GM13976 (cell line): Measurements from ENCODE around the gene PBX1.

Experiments used
- DNase-seq: peaks from one replicate; pipeline ENCODE4 v3.0.0; 2012; ENCODE audit warnings: low spot score
- CTCF ChIP-seq: IDR thresholded peaks from 2 replicates; pipeline ENCODE4 v1.5.1; 2012; ENCODE audit warnings: borderline replicate concordance, mild to moderate bottlenecking; ENCODE audit not compliant: insufficient read depth; ENCODE audit errors: extremely low read depth, missing control alignments, control extremely low read depth
- in situ Hi-C: fragments of 300-500 bp; cut with MboI; formaldehyde crosslinking; loops from one replicate; pipeline ENCODE4 v1.12.0; 2022; ENCODE audit warnings: low sequenced_read_pairs, mixed read lengths, inconsistent platforms; ENCODE audit not compliant: unreplicated experiment

Gene PBX1

GRCh38 chr1:164562511-164562910 is 3.5 kb downstream of the PBX1 start:
- no peak for TF ChIP-seq CTCF
- in situ Hi-C loops: no loop called here
- no peak for DNase-seq

GRCh38 chr1:164562947-164563520 is 4.0 kb downstream of the PBX1 start:
- no peak for DNase-seq
- in situ Hi-C loops: no loop called here

GRCh38 chr1:164563721-164564360 is 4.9 kb downstream of the PBX1 start:
- in situ Hi-C loops: no loop called here
- DNase-seq: no peak
- TF ChIP-seq CTCF: no peak

More at GRCh38 chr1:164562947-164563520, 4.0 kb downstream of the PBX1 start:
- TF ChIP-seq CTCF: no peak

GRCh38 chr1:164564378-164564777 is 5.4 kb downstream of the PBX1 start:
- in situ Hi-C loops: no loop called here
- DNase-seq: no peak
- no peak for TF ChIP-seq CTCF

- no peak for TF ChIP-seq CTCF
- in situ Hi-C loops: no loop called here
- no peak for DNase-seq
Observed at GRCh38 chr1:164565357-164565756, 6.4 kb downstream of the PBX1 start.

- no peak for TF ChIP-seq CTCF
- no peak for DNase-seq
- in situ Hi-C loops: no loop called here
Observed at GRCh38 chr1:164567774-164568173, 8.8 kb downstream of the PBX1 start.
